ENCODE measurements around the gene PNKD.

GRCh38 chr2:218293715-218294429 is 23.6 kb downstream of the PNKD start:
- TF ChIP-seq CTCF (conservative IDR thresholded peaks at IDR 0.05; ENCODE audit: low read depth in 2 of 2): no peak
- no peak for TF ChIP-seq POLR2AphosphoS5 (IDR thresholded peaks at IDR 0.05; ENCODE audit: low read depth)
- TF ChIP-seq JUNB (IDR thresholded peaks at IDR 0.05; ENCODE audit: unreplicated experiment): no peak
- TF ChIP-seq CREB1 (CRISPR knock-in tag; IDR thresholded peaks at IDR 0.05; ENCODE audit: low read depth): no peak
